Kidney (tissue), 14 donors: ENCODE measurements around the gene SYTL1. TPM values are rescaled to one million over a fixed set of nuclear protein-coding genes. Genes with fewer than 3 reads are reported as not detected.
A peak's percentile ranks its signal among the peaks of the same experiment; 100 is the strongest.

Experiments
- DNase-seq, 5 donors: peaks; one replicate each; pipeline ENCODE4 v3.0.0-alpha.2; 2013 to 2020
- FAIRE-seq: peaks from 2 replicates; lab custom pipeline; 2012; peaks lifted over from hg19 to GRCh38; lab: Jason Lieb, UNC
- H3K27ac ChIP-seq, 2 donors: one replicate each; pipeline ENCODE4 v1.7.0; 2013; ENCODE audit warnings: low read depth in 2 of 2, low read length in 2 of 2, inconsistent platforms in 1 of 2
- H3K27me3 ChIP-seq: one replicate; pipeline ENCODE4 v1.7.1; 2013; ENCODE audit warnings: low read length, inconsistent platforms; ENCODE audit not compliant: control insufficient read depth, insufficient read depth
- H3K36me3 ChIP-seq, 3 donors: one replicate each; pipeline versions ENCODE4 v1.7.0 to v1.7.1; 2013; ENCODE audit warnings: low read length in 3 of 3, control low read depth in 1 of 3, inconsistent platforms in 1 of 3; ENCODE audit not compliant: insufficient read depth in 3 of 3, control insufficient read depth in 2 of 3
- H3K4me1 ChIP-seq, 3 donors: one replicate each; pipeline versions ENCODE4 v1.7.0 to v1.7.1; 2013; ENCODE audit warnings: low read length in 3 of 3, inconsistent platforms in 1 of 3, low read depth in 1 of 3; ENCODE audit not compliant: control insufficient read depth in 2 of 3, insufficient read depth in 2 of 3
- H3K4me3 ChIP-seq, 3 donors: one replicate each; pipeline versions ENCODE4 v1.7.0 to v1.8.1; 2013; ENCODE audit warnings: low read length in 3 of 3, control low read depth in 1 of 3, inconsistent platforms in 1 of 3
- H3K9ac ChIP-seq, 3 donors: one replicate each; pipeline versions ENCODE4 v1.7.0 to v1.7.1; 2013; ENCODE audit warnings: low read length in 3 of 3, control low read depth in 1 of 3, inconsistent platforms in 1 of 3
- H3K9me3 ChIP-seq, 3 donors: one replicate each; pipeline versions ENCODE4 v1.7.0 to v1.7.1; 2013; ENCODE audit warnings: low read length in 3 of 3, control low read depth in 1 of 3, inconsistent platforms in 1 of 3; ENCODE audit not compliant: control insufficient read depth in 2 of 3, insufficient read depth in 1 of 3
- CTCF ChIP-seq: IDR thresholded peaks from 3 replicates; pipeline ENCODE4 v1.5.1; 2012; ENCODE audit warnings: mild to moderate bottlenecking, moderate library complexity, borderline replicate concordance; ENCODE audit not compliant: insufficient read depth; ENCODE audit errors: extremely low read depth
- intact Hi-C: fragments of 100-400 bp; cut with DNase I; formaldehyde crosslinking; loops from one replicate; pipeline ENCODE4 v1.11.1; 2022
- polyA plus RNA-seq: library from polyadenylated mRNA; stranded (reverse); fragments of 350-450 nt; fragmentation: Illumina TruSeq; extraction: RNeasy Lipid Tissue Mini Kit (QIAGEN cat#74804); gene quantifications from one replicate; pipeline ENCODE4 v1.2.3, GENCODE V29; 2014; ENCODE audit warnings: low read depth, low replicate concordance; ENCODE audit not compliant: insufficient read depth
- total RNA-seq: library from RNA; stranded (reverse); fragmentation: NEBNext Ultra II Directional; extraction: Animal tissue kit (Norgen Biotek cat#: 25700); gene quantifications from one replicate; pipeline ENCODE4 v1.2.1, GENCODE V29; 2021
- donor health status: control.
- donor health status: control.
- donor health status: control.
- donor health status: control.
- donor health status: control.
- donor health status: DM: yes; HTN: yes; CAD: no.
- donor health status: Normal renal cell carcinoma (clear cell type).

SYTL1 gene
- total and polyA plus RNA-seq, 2 donors from 2014 or later = 5.9 to 19.3 TPM

- FAIRE-seq (no peak), DNase-seq (no peak)
- H3K9ac ChIP-seq = peak overlapping the region in 2 of 3 donors; percentile 1 to 59
- H3K36me3 ChIP-seq = peaks cover 0 to 14% (median 5%) of the 10 kb centered on the region in 3 donors
- H3K27ac ChIP-seq = peak overlapping the region; percentile 94 to 97
- H3K27me3 ChIP-seq = no peaks in the 10 kb centered on the region
- TF ChIP-seq CTCF = peak; percentile 0
- H3K4me1 ChIP-seq = peaks cover 0 to 19% (median 14%) of the 10 kb centered on the region in 3 donors
- no peaks in the 10 kb centered on the region for H3K9me3 ChIP-seq
- H3K4me3 ChIP-seq = peak overlapping the region in 2 of 3 donors; percentile 53 to 79
- intact Hi-C loops = no loop called here
Measured at GRCh38 chr1:27367160-27367650, 25.4 kb downstream of the SYTL1 start.

GRCh38 chr1:27368869-27369582 is 27.2 kb downstream of the SYTL1 start:
- no peak overlapping the region for H3K4me3 ChIP-seq
- H3K4me1 ChIP-seq = peaks cover 0 to 19% (median 14%) of the 10 kb centered on the region in 3 donors
- FAIRE-seq (no peak), DNase-seq (no peak)
- peaks cover 0 to 4% (median 0%) of the 10 kb centered on the region in 3 donors for H3K36me3 ChIP-seq
- H3K9ac ChIP-seq = no peak overlapping the region
- H3K27ac ChIP-seq = no peak overlapping the region
- intact Hi-C loops = no loop called here
- H3K27me3 ChIP-seq = no peaks in the 10 kb centered on the region
- TF ChIP-seq CTCF = no peak
- H3K9me3 ChIP-seq = no peaks in the 10 kb centered on the region

- intact Hi-C loops = no loop called here
- H3K27ac ChIP-seq = no peak overlapping the region
- H3K4me1 ChIP-seq = peaks cover 0 to 6% (median 5%) of the 10 kb centered on the region in 3 donors
- FAIRE-seq (no peak), DNase-seq (peak in 3 of 5 donors; percentile 70 to 84 (median 73))
- no peak overlapping the region for H3K9ac ChIP-seq
- H3K27me3 ChIP-seq = no peaks in the 10 kb centered on the region
- no peak overlapping the region for H3K4me3 ChIP-seq
- H3K9me3 ChIP-seq = no peaks in the 10 kb centered on the region
- TF ChIP-seq CTCF = no peak
- no peaks in the 10 kb centered on the region for H3K36me3 ChIP-seq
Measured at GRCh38 chr1:27372022-27372807, 30.4 kb downstream of the SYTL1 start.
